Measurements from ENCODE around the gene ZNF358. TPM values are rescaled to one million over a fixed set of nuclear protein-coding genes. Genes with fewer than 3 reads are reported as not detected.

The ZNF358 gene
- total RNA-seq, 1 donor from 2014 or later: 41.1 TPM

GRCh38 chr19:7471696-7472615 lies 43.9 kb upstream of the ZNF358 start:
- H3K27ac ChIP-seq (ENCODE audit: low read depth, low read length): no peak overlapping the region
- H3K4me3 ChIP-seq (ENCODE audit: insufficient read depth, low read depth, low read length): no peak overlapping the region
- no peaks in the 10 kb centered on the region for H3K27me3 ChIP-seq (ENCODE audit: insufficient read depth, low read length)
- H3K36me3 ChIP-seq (ENCODE audit: insufficient read depth, low read length): peaks cover 3% of the 10 kb centered on the region
- Mint-ChIP-seq H3K4me1 (ENCODE audit: low read depth, unreplicated experiment) (no peaks in the 10 kb centered on the region), H3K27ac (ENCODE audit: unreplicated experiment) (no peak overlapping the region), H3K4me3 (ENCODE audit: unreplicated experiment) (no peak overlapping the region), H3K9me3 (ENCODE audit: unreplicated experiment) (no peaks in the 10 kb centered on the region), H3K27me3 (ENCODE audit: low read depth, unreplicated experiment) (no peaks in the 10 kb centered on the region), H3K36me3 (ENCODE audit: low read depth, unreplicated experiment) (peaks cover 14% of the 10 kb centered on the region)
- no peak overlapping the region for H2AFZ ChIP-seq (ENCODE audit: low read depth, low read length)
- no peak overlapping the region for H3K4me2 ChIP-seq (ENCODE audit: low read length)
- no peak overlapping the region for H3K9ac ChIP-seq (ENCODE audit: low read length)
- DNase-seq (ENCODE audit: low read depth) (no peak), FAIRE-seq (no peak)
- H3K4me1 ChIP-seq (ENCODE audit: insufficient read depth, low read length): no peaks in the 10 kb centered on the region
- H3K79me2 ChIP-seq (ENCODE audit: insufficient read depth, low read length): no peaks in the 10 kb centered on the region
- no peaks in the 10 kb centered on the region for H3K9me3 ChIP-seq (ENCODE audit: insufficient read depth, low read depth, low read length)
- no peak for TF ChIP-seq EZH2 (IDR thresholded peaks at IDR 0.05; ENCODE audit: insufficient read depth, low read length)
- TF ChIP-seq, protein P1, sequence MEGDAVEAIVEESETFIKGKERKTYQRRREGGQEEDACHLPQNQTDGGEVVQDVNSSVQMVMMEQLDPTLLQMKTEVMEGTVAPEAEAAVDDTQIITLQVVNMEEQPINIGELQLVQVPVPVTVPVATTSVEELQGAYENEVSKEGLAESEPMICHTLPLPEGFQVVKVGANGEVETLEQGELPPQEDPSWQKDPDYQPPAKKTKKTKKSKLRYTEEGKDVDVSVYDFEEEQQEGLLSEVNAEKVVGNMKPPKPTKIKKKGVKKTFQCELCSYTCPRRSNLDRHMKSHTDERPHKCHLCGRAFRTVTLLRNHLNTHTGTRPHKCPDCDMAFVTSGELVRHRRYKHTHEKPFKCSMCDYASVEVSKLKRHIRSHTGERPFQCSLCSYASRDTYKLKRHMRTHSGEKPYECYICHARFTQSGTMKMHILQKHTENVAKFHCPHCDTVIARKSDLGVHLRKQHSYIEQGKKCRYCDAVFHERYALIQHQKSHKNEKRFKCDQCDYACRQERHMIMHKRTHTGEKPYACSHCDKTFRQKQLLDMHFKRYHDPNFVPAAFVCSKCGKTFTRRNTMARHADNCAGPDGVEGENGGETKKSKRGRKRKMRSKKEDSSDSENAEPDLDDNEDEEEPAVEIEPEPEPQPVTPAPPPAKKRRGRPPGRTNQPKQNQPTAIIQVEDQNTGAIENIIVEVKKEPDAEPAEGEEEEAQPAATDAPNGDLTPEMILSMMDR (IDR thresholded peaks at IDR 0.05; ENCODE audit: insufficient read depth, low read depth, low read length): no peak
- no peaks in the 10 kb centered on the region for H4K20me1 ChIP-seq (ENCODE audit: insufficient read depth, low read length)

GRCh38 chr19:7475665-7476064 lies 40.2 kb upstream of the ZNF358 start:
- DNase-seq (ENCODE audit: low read depth) (no peak), FAIRE-seq (no peak)
- H3K79me2 ChIP-seq (ENCODE audit: insufficient read depth, low read length): no peaks in the 10 kb centered on the region
- H3K4me1 ChIP-seq (ENCODE audit: insufficient read depth, low read length): peaks cover 9% of the 10 kb centered on the region
- TF ChIP-seq, protein P1 (IDR thresholded peaks at IDR 0.05; ENCODE audit: insufficient read depth, low read depth, low read length): no peak
- TF ChIP-seq EZH2 (IDR thresholded peaks at IDR 0.05; ENCODE audit: insufficient read depth, low read length): no peak
- Mint-ChIP-seq H3K9me3 (ENCODE audit: unreplicated experiment) (no peaks in the 10 kb centered on the region), H3K27ac (ENCODE audit: unreplicated experiment) (no peak overlapping the region), H3K4me3 (ENCODE audit: unreplicated experiment) (no peak overlapping the region), H3K4me1 (ENCODE audit: low read depth, unreplicated experiment) (peaks cover 5% of the 10 kb centered on the region), H3K36me3 (ENCODE audit: low read depth, unreplicated experiment) (peaks cover 5% of the 10 kb centered on the region), H3K27me3 (ENCODE audit: low read depth, unreplicated experiment) (no peaks in the 10 kb centered on the region)
- no peaks in the 10 kb centered on the region for H3K27me3 ChIP-seq (ENCODE audit: insufficient read depth, low read length)
- H3K36me3 ChIP-seq (ENCODE audit: insufficient read depth, low read length): peaks cover 3% of the 10 kb centered on the region
- H3K9ac ChIP-seq (ENCODE audit: low read length): no peak overlapping the region
- H3K27ac ChIP-seq (ENCODE audit: low read depth, low read length): no peak overlapping the region
- no peak overlapping the region for H3K4me3 ChIP-seq (ENCODE audit: insufficient read depth, low read depth, low read length)
- no peaks in the 10 kb centered on the region for H4K20me1 ChIP-seq (ENCODE audit: insufficient read depth, low read length)
- H2AFZ ChIP-seq (ENCODE audit: low read depth, low read length): no peak overlapping the region
- H3K9me3 ChIP-seq (ENCODE audit: insufficient read depth, low read depth, low read length): no peaks in the 10 kb centered on the region
- no peak overlapping the region for H3K4me2 ChIP-seq (ENCODE audit: low read length)

DNA sequence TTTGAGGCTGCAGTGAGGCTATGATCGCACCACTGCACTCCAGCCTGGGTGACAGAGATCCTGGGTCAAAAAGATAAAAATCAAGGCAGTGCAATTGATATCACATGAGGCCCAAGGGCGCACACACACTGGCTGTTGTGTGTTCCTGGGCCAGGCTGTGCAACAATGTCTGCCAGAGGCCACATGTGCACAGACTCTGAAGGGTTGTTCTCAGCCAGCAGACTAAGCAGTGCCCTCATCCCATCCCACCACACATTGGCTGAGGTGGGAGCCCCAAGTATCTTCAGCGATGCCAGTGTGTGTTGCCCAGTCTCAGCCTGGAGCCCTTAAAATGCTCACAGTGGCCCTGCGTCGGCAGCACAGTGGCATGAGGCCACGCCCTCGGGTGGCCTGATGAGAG lies 39.7 kb upstream of the ZNF358 start:
- no peak for FAIRE-seq
- no peak overlapping the region for H3K4me2 ChIP-seq (ENCODE audit: low read length)
- Mint-ChIP-seq H3K27ac (ENCODE audit: unreplicated experiment) (no peak overlapping the region), H3K4me1 (ENCODE audit: low read depth, unreplicated experiment) (peaks cover 6% of the 10 kb centered on the region), H3K9me3 (ENCODE audit: unreplicated experiment) (no peaks in the 10 kb centered on the region), H3K4me3 (ENCODE audit: unreplicated experiment) (no peak overlapping the region), H3K27me3 (ENCODE audit: low read depth, unreplicated experiment) (no peaks in the 10 kb centered on the region), H3K36me3 (ENCODE audit: low read depth, unreplicated experiment) (peaks cover 5% of the 10 kb centered on the region)
- H3K27ac ChIP-seq (ENCODE audit: low read depth, low read length): no peak overlapping the region
- DNase-seq (ENCODE audit: low read depth): no peak
- H3K27me3 ChIP-seq (ENCODE audit: insufficient read depth, low read length): no peaks in the 10 kb centered on the region
- no peaks in the 10 kb centered on the region for H4K20me1 ChIP-seq (ENCODE audit: insufficient read depth, low read length)
- no peak for TF ChIP-seq EZH2 (IDR thresholded peaks at IDR 0.05; ENCODE audit: insufficient read depth, low read length)
- TF ChIP-seq, protein P1 (IDR thresholded peaks at IDR 0.05; ENCODE audit: insufficient read depth, low read depth, low read length): no peak
- H2AFZ ChIP-seq (ENCODE audit: low read depth, low read length): no peak overlapping the region
- peaks cover 9% of the 10 kb centered on the region for H3K4me1 ChIP-seq (ENCODE audit: insufficient read depth, low read length)
- no peak overlapping the region for H3K4me3 ChIP-seq (ENCODE audit: insufficient read depth, low read depth, low read length)
- H3K9ac ChIP-seq (ENCODE audit: low read length): no peak overlapping the region
- H3K9me3 ChIP-seq (ENCODE audit: insufficient read depth, low read depth, low read length): no peaks in the 10 kb centered on the region
- no peaks in the 10 kb centered on the region for H3K79me2 ChIP-seq (ENCODE audit: insufficient read depth, low read length)
- peaks cover 3% of the 10 kb centered on the region for H3K36me3 ChIP-seq (ENCODE audit: insufficient read depth, low read length)
